Suprapubic skin (tissue), 4 donors: ENCODE data around the gene MAP2K5. TPM values are rescaled to one million over a fixed set of nuclear protein-coding genes. Genes with fewer than 3 reads are reported as not detected.
A peak's percentile ranks its signal among the peaks of the same experiment; 100 is the strongest.

ENCODE experiments used
- DNase-seq, 2 donors: peaks; one replicate each; pipeline ENCODE4 v3.0.0-alpha.2; 2019; ENCODE audit warnings: low spot score in 2 of 2
- H3K27ac ChIP-seq: fragments of 200-600 bp; sonication (generic); one replicate; pipeline ENCODE4 v1.5.1; 2019
- H3K27me3 ChIP-seq: fragments of 200-600 bp; sonication (generic); one replicate; pipeline ENCODE4 v1.5.1; 2019
- H3K36me3 ChIP-seq: fragments of 200-600 bp; sonication (generic); one replicate; pipeline ENCODE4 v1.5.1; 2019
- H3K4me1 ChIP-seq: fragments of 200-600 bp; sonication (generic); one replicate; pipeline ENCODE4 v1.5.1; 2019
- H3K4me3 ChIP-seq: fragments of 200-600 bp; sonication (generic); one replicate; pipeline ENCODE4 v1.5.1; 2019; ENCODE audit warnings: mild to moderate bottlenecking
- H3K9me3 ChIP-seq: fragments of 200-600 bp; sonication (generic); one replicate; pipeline ENCODE4 v1.5.1; 2019
- EP300 ChIP-seq: sonication (generic); formaldehyde crosslinking; IDR thresholded peaks from one replicate; pipeline ENCODE4 v1.6.1; 2017; ENCODE audit warnings: antibody characterized with exemption
- POLR2A ChIP-seq, 2 donors: fragments of 450-650 bp; IDR thresholded peaks; one replicate each; pipeline ENCODE4 v1.6.1; 2017; ENCODE audit warnings: antibody characterized with exemption in 2 of 2, mild to moderate bottlenecking in 2 of 2, moderate library complexity in 2 of 2
- POLR2AphosphoS5 ChIP-seq, 3 donors: sonication (generic); formaldehyde crosslinking; IDR thresholded peaks; one replicate each; pipeline ENCODE4 v1.6.1; 2017; ENCODE audit warnings: antibody characterized with exemption in 3 of 3
- WGBS: methylation state at CpG from one replicate; pipeline ENCODE4 v1.1.5; 2018; 5-methylcytosine and 5-hydroxymethylcytosine counted together
- total RNA-seq, 4 donors: library from RNA; depleted of rRNA; stranded (reverse); fragments of >200 nt; gene quantifications; one replicate each; pipeline ENCODE4 v1.1.0, GENCODE V29; 2016
- TF ChIP-seq, protein P1 (sequence below), 2 donors: fragments of 200-600 bp in 1 of 2; fragments of 450-650 bp in 1 of 2; sonication (generic) in 1 of 2; IDR thresholded peaks; one replicate each; pipeline ENCODE4 v1.5.1; 2016 to 2019; ENCODE audit warnings: antibody characterized with exemption in 2 of 2, mild to moderate bottlenecking in 1 of 2, moderate library complexity in 1 of 2

MAP2K5 gene
- total RNA-seq, 4 donors from 2014 or later: 9.5 to 18.5 (median 10.2) TPM

DNA sequence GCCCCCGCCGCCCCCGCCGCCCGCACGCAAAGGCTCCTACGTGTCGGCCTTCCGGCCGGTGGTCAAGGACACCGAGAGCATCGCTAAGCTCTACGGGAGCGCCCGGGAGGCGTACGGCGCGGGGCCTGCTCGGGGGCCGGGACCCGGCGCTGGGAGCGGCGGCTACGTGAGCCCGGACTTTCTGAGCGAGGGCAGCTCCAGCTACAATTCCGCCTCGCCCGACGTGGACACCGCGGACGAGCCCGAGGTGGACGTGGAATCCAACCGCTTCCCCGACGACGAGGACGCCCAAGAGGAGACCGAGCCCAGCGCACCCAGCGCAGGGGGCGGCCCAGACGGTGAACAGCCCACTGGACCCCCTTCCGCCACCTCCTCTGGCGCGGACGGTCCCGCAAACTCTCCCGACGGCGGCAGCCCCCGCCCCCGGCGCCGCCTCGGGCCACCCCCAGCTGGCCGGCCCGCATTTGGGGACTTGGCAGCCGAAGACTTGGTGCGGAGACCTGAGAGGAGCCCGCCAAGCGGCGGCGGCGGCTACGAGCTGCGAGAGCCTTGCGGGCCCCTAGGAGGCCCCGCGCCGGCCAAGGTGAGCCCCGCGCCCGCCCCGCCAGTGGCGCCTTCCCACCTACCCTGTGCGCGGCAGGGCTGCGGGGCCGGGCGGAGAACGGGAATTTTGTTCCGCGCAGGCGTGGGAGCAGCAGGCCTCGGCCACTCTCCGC, 285.2 kb downstream of the MAP2K5 start:
- DNase-seq: no peak
- Histone ChIP-seq H3K27ac (no peak overlapping the region), H3K27me3 (peaks cover 100% of the 10 kb centered on the region), H3K36me3 (no peaks in the 10 kb centered on the region), H3K4me1 (peaks cover 71% of the 10 kb centered on the region), H3K4me3 (peak overlapping the region; percentile 42), H3K9me3 (no peaks in the 10 kb centered on the region)
- no peak for TF ChIP-seq EP300
- TF ChIP-seq, protein P1, sequence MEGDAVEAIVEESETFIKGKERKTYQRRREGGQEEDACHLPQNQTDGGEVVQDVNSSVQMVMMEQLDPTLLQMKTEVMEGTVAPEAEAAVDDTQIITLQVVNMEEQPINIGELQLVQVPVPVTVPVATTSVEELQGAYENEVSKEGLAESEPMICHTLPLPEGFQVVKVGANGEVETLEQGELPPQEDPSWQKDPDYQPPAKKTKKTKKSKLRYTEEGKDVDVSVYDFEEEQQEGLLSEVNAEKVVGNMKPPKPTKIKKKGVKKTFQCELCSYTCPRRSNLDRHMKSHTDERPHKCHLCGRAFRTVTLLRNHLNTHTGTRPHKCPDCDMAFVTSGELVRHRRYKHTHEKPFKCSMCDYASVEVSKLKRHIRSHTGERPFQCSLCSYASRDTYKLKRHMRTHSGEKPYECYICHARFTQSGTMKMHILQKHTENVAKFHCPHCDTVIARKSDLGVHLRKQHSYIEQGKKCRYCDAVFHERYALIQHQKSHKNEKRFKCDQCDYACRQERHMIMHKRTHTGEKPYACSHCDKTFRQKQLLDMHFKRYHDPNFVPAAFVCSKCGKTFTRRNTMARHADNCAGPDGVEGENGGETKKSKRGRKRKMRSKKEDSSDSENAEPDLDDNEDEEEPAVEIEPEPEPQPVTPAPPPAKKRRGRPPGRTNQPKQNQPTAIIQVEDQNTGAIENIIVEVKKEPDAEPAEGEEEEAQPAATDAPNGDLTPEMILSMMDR (IDR thresholded peaks at IDR 0.05): no peak
- TF ChIP-seq POLR2AphosphoS5 (IDR thresholded peaks at IDR 0.05): no peak
- no peak for TF ChIP-seq POLR2A (IDR thresholded peaks at IDR 0.05)
- WGBS: no CpG with 5 or more reads among the region's 91 CpGs

DNA sequence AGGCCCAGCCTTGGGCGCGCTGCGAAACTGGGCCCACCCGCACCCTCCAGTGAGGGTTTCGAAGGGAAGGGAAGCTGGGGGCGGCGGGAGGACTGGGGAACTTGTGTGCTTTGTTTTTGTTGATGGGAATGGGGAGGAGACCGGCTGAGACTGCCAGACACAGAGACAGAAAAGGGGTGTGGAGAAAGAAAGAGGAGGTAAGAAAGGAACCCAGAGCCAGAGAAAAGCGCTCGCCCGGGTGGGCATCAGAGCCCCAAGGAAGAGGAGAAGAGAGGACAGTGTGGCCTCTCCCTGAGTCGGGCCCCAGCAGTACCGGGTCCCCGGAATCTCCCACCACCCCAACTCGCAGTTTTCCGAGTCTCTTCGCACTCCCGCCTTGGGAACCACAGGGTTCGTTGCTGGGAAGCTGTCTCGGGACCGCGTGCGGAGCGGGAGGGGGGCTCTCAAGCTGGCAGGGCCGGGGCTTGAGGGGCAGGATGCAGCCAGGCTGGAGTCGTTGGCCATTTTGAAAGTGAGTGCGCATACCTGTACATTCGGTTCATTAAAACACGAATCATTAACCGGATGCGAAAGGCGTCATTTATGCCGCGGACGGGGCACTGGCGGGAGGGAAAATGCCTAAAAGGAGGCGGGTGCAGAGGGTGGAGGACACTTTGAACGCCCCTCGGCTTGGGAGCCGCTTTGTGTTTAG, 285.9 kb downstream of the MAP2K5 start:
- TF ChIP-seq, protein P1 (IDR thresholded peaks at IDR 0.05): no peak
- TF ChIP-seq POLR2A (IDR thresholded peaks at IDR 0.05): no peak
- no peak for TF ChIP-seq EP300
- TF ChIP-seq POLR2AphosphoS5 (IDR thresholded peaks at IDR 0.05): no peak
- no peak for DNase-seq
- Histone ChIP-seq H3K9me3 (no peaks in the 10 kb centered on the region), H3K4me1 (peaks cover 71% of the 10 kb centered on the region), H3K27me3 (peaks cover 100% of the 10 kb centered on the region), H3K4me3 (peak overlapping the region; percentile 42), H3K27ac (no peak overlapping the region), H3K36me3 (no peaks in the 10 kb centered on the region)
- 5% methylated on average over 36 of the region's 40 CpGs for WGBS

DNA sequence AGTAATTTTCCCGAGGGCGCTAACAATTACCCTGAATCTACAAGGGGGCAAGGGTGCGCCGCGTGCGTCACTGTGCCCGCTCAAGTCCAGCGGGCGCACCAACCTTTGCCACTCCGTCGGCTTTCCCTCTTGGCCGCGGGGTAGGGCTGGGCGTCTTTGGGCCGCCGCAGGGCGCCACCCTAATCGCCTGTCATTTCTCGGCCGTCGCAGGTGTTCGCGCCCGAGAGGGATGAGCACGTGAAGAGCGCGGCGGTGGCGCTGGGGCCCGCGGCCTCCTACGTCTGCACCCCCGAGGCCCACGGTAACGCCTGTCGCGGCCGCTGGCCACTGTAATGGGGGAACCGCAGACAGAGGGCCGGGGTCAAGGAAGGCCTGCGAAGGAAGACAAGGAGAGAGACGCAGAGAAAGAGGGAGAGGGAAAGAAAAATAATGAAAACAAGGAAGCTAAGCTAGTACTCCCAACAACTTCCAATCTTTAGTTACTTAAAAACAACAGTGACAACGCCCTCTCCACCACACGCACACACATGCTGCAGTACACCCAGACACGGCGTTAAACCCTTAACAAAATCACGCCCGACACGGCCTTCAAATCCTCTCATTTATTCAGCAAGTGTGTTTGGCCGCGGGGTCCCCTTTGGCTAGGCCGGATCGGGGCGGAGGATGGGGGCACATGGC, 286.6 kb downstream of the MAP2K5 start:
- Histone ChIP-seq H3K27me3 (peaks cover 100% of the 10 kb centered on the region), H3K4me1 (peaks cover 72% of the 10 kb centered on the region), H3K4me3 (peak overlapping the region; percentile 42), H3K9me3 (no peaks in the 10 kb centered on the region), H3K27ac (no peak overlapping the region), H3K36me3 (no peaks in the 10 kb centered on the region)
- no peak for DNase-seq
- TF ChIP-seq EP300: no peak
- TF ChIP-seq POLR2A (IDR thresholded peaks at IDR 0.05): no peak
- TF ChIP-seq POLR2AphosphoS5 (IDR thresholded peaks at IDR 0.05): no peak
- TF ChIP-seq, protein P1 (IDR thresholded peaks at IDR 0.05): no peak
- 8% methylated on average over 51 of the region's 54 CpGs for WGBS

DNA sequence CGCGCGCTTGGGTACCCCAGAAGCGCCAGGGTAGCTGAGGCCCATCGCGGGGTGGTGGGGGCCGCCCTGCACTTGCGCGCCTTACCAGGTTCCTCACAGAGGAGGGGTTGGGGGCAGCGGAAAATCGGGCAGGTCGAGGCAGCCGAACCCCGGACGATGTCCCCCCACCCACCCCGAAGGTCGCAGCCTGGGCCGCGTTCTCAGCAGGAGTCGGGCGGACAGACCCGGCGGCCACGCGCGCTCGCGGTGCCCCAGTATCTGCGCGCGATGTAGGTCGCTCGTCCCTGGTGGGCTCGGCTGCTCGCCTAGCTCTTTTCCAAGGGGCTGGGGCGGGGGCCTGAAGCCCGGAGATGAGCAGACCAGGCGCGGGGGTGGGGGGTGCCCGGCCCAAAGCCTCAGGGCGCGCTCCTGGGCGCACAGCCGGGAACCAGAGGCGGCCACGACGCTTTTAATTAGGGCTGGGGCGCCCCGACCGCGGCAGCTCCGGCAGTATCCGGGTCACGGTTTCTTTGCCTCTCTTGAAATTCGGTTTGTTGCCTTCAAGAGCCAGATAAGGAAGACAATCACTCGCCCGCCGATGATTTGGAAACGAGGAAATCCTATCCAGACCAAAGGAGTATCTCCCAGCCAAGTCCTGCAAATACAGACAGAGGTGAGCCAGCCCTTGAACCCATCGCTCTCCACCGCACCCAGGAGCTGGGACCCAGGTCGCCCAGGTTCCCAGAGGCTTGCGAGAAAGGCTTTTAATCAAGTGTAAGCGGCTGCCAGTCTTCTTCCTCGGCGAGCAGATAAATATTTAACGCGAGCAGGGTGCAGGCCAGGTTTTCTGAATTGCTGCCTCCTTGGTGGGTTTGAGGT, 287.4 kb downstream of the MAP2K5 start:
- Histone ChIP-seq H3K36me3 (no peaks in the 10 kb centered on the region), H3K9me3 (no peaks in the 10 kb centered on the region), H3K27ac (no peak overlapping the region), H3K4me1 (peaks cover 76% of the 10 kb centered on the region), H3K27me3 (peaks cover 100% of the 10 kb centered on the region), H3K4me3 (peak overlapping the region; percentile 42)
- DNase-seq: no peak
- no peak for TF ChIP-seq EP300
- TF ChIP-seq, protein P1 (IDR thresholded peaks at IDR 0.05): no peak
- TF ChIP-seq POLR2AphosphoS5 (IDR thresholded peaks at IDR 0.05): no peak
- no peak for TF ChIP-seq POLR2A (IDR thresholded peaks at IDR 0.05)
- 31% methylated on average over 44 of the region's 68 CpGs for WGBS
